Breast epithelium (tissue), 4 donors: ENCODE data around the gene TCF4. TPM values are rescaled to one million over a fixed set of nuclear protein-coding genes. Genes with fewer than 3 reads are reported as not detected.

Experiments used
- DNase-seq, 2 donors: peaks; one replicate each; pipeline ENCODE4 v3.0.0-alpha.2; 2019; ENCODE audit warnings: low spot score in 2 of 2
- H3K27ac ChIP-seq, 2 donors: fragments of 200-600 bp; sonication (generic) in 1 of 2; one replicate each; pipeline ENCODE4 v1.5.1; 2016 to 2019; ENCODE audit warnings: mild to moderate bottlenecking in 1 of 2
- H3K27me3 ChIP-seq, 2 donors: fragments of 200-600 bp; sonication (generic) in 1 of 2; one replicate each; pipeline versions ENCODE4 v1.5.1 to v1.6.0; 2017 to 2019; ENCODE audit warnings: control low read depth in 1 of 2, mild to moderate bottlenecking in 1 of 2
- H3K36me3 ChIP-seq: fragments of 200-600 bp; one replicate; pipeline ENCODE4 v1.5.1; 2019
- H3K4me1 ChIP-seq, 2 donors: fragments of 200-600 bp; sonication (generic); one replicate each; pipeline ENCODE4 v1.5.1; 2016 to 2019; ENCODE audit warnings: control low read depth in 1 of 2
- H3K4me3 ChIP-seq, 3 donors: fragments of 200-600 bp; sonication (generic); 1 replicate in 2 of 3; 2 replicates in 1 of 3; pipeline ENCODE4 v1.5.1; 2016 to 2019; ENCODE audit warnings: mild to moderate bottlenecking in 3 of 3, moderate library complexity in 2 of 3
- H3K9me3 ChIP-seq, 2 donors: fragments of 200-600 bp; sonication (generic) in 1 of 2; one replicate each; pipeline ENCODE4 v1.5.1; 2016 to 2019; ENCODE audit warnings: control low read depth in 1 of 2
- CTCF ChIP-seq, 3 donors: fragments of 450-650 bp; IDR thresholded peaks; one replicate each; pipeline ENCODE4 v1.5.1; 2016 to 2017; ENCODE audit warnings: antibody characterized with exemption in 3 of 3, mild to moderate bottlenecking in 3 of 3, moderate library complexity in 3 of 3
- POLR2A ChIP-seq: fragments of 450-650 bp; IDR thresholded peaks from one replicate; pipeline ENCODE4 v1.6.1; 2016; ENCODE audit warnings: antibody characterized with exemption, mild to moderate bottlenecking, moderate library complexity
- POLR2AphosphoS5 ChIP-seq, 3 donors: sonication (generic); formaldehyde crosslinking; IDR thresholded peaks; one replicate each; pipeline ENCODE4 v1.6.1; 2017; ENCODE audit warnings: antibody characterized with exemption in 3 of 3
- intact Hi-C: fragments of 100-400 bp; cut with DNase I; formaldehyde crosslinking; loops from one replicate; pipeline ENCODE4 v1.15.1; 2023; ENCODE audit warnings: low total_unique reads
- total RNA-seq, 3 donors: library from RNA; depleted of rRNA; stranded (reverse); fragments of >200 nt; gene quantifications; one replicate each; pipeline ENCODE4 v1.1.0, GENCODE V29; 2016

Gene TCF4
- total RNA-seq, 3 donors from 2014 or later: 79.6 to 133 (median 114) TPM

- Histone ChIP-seq H3K4me3 (no peak overlapping the region), H3K27me3 (no peaks in the 10 kb centered on the region), H3K4me1 (peaks cover 0 to 2% of the 10 kb centered on the region in 2 donors), H3K27ac (no peak overlapping the region), H3K9me3 (no peaks in the 10 kb centered on the region), H3K36me3 (no peaks in the 10 kb centered on the region)
- no peak for DNase-seq
- intact Hi-C loops: no loop called here
- TF ChIP-seq POLR2A: no peak
- no peak for TF ChIP-seq CTCF (IDR thresholded peaks at IDR 0.05)
- TF ChIP-seq POLR2AphosphoS5 (IDR thresholded peaks at IDR 0.05): no peak
These were observed 341.7 kb downstream of the TCF4 start for GRCh38 chr18:55246278-55246677.

GRCh38 chr18:55245211-55245614 is 342.8 kb downstream of the TCF4 start:
- no peak for TF ChIP-seq POLR2A
- no peak for TF ChIP-seq CTCF (IDR thresholded peaks at IDR 0.05)
- no peak for TF ChIP-seq POLR2AphosphoS5 (IDR thresholded peaks at IDR 0.05)
- DNase-seq: no peak
- peak overlapping the region in 1 of 2 donors; percentile 78 for H3K27ac ChIP-seq
- no peaks in the 10 kb centered on the region for H3K27me3 ChIP-seq
- intact Hi-C loops: no loop called here
- no peaks in the 10 kb centered on the region for H3K9me3 ChIP-seq
- no peak overlapping the region for H3K4me3 ChIP-seq
- peaks cover 0 to 2% of the 10 kb centered on the region in 2 donors for H3K4me1 ChIP-seq
- no peaks in the 10 kb centered on the region for H3K36me3 ChIP-seq

- H3K27me3 ChIP-seq: no peaks in the 10 kb centered on the region
- no peak for DNase-seq
- H3K27ac ChIP-seq: peak overlapping the region in 1 of 2 donors; percentile 78
- no peaks in the 10 kb centered on the region for H3K36me3 ChIP-seq
- intact Hi-C loops: no loop called here
- no peak overlapping the region for H3K4me3 ChIP-seq
- TF ChIP-seq CTCF (IDR thresholded peaks at IDR 0.05) (no peak), POLR2AphosphoS5 (IDR thresholded peaks at IDR 0.05) (no peak), POLR2A (no peak)
- no peaks in the 10 kb centered on the region for H3K9me3 ChIP-seq
- peaks cover 0 to 2% of the 10 kb centered on the region in 2 donors for H3K4me1 ChIP-seq
These were observed 343.4 kb downstream of the TCF4 start for GRCh38 chr18:55244546-55244945.

GRCh38 chr18:55243857-55244256 is 344.1 kb downstream of the TCF4 start:
- Histone ChIP-seq H3K4me3 (no peak overlapping the region), H3K36me3 (no peaks in the 10 kb centered on the region), H3K27ac (peak overlapping the region; percentile 43 to 88), H3K27me3 (no peaks in the 10 kb centered on the region), H3K4me1 (peaks cover 0 to 2% of the 10 kb centered on the region in 2 donors), H3K9me3 (no peaks in the 10 kb centered on the region)
- TF ChIP-seq POLR2AphosphoS5 (IDR thresholded peaks at IDR 0.05): peak in 1 of 3 donors; percentile 75
- no peak for TF ChIP-seq POLR2A
- intact Hi-C loops: no loop called here
- no peak for DNase-seq

- H3K4me1 ChIP-seq: peaks cover 0 to 2% of the 10 kb centered on the region in 2 donors
- no peak overlapping the region for H3K4me3 ChIP-seq
- no peaks in the 10 kb centered on the region for H3K27me3 ChIP-seq
- no peak for TF ChIP-seq CTCF (IDR thresholded peaks at IDR 0.05)
- no peak for TF ChIP-seq POLR2AphosphoS5 (IDR thresholded peaks at IDR 0.05)
- no peak for TF ChIP-seq POLR2A
- H3K9me3 ChIP-seq: no peaks in the 10 kb centered on the region
- DNase-seq: no peak
- peak overlapping the region; percentile 43 to 88 for H3K27ac ChIP-seq
- no peaks in the 10 kb centered on the region for H3K36me3 ChIP-seq
- intact Hi-C loops: no loop called here
These were observed 344.7 kb downstream of the TCF4 start for GRCh38 chr18:55243255-55243654.

- no peak for DNase-seq
- H3K4me1 ChIP-seq: peaks cover 0 to 2% of the 10 kb centered on the region in 2 donors
- no peaks in the 10 kb centered on the region for H3K9me3 ChIP-seq
- no peaks in the 10 kb centered on the region for H3K36me3 ChIP-seq
- intact Hi-C loops: no loop called here
- H3K27ac ChIP-seq: peak overlapping the region in 1 of 2 donors; percentile 61
- TF ChIP-seq CTCF (IDR thresholded peaks at IDR 0.05): no peak
- H3K4me3 ChIP-seq: no peak overlapping the region
- no peaks in the 10 kb centered on the region for H3K27me3 ChIP-seq
These were observed 347.0 kb downstream of the TCF4 start for GRCh38 chr18:55240978-55241377.
